GM06990 (cell line): ENCODE data around the gene NLRC5.

Experiments
- DNase-seq: peaks from one replicate; pipeline ENCODE4 v3.0.0-alpha.2; 2011; ENCODE audit not compliant: insufficient read length; ENCODE audit errors: extremely low read depth
- H3K27me3 ChIP-seq: replicated peaks from 2 replicates; pipeline ENCODE4 v1.6.0; 2011; ENCODE audit warnings: low read length; ENCODE audit not compliant: control insufficient read depth, insufficient read depth
- H3K36me3 ChIP-seq: 2 replicates; pipeline ENCODE4 v1.5.1; 2011; ENCODE audit warnings: low read length; ENCODE audit not compliant: control insufficient read depth, insufficient read depth
- H3K4me3 ChIP-seq: replicated peaks from 2 replicates; pipeline ENCODE4 v1.5.1; 2011; ENCODE audit warnings: low read depth, mild to moderate bottlenecking, control low read depth, low read length
- TF ChIP-seq, protein P1 (sequence below): IDR thresholded peaks from 2 replicates; pipeline ENCODE4 v1.5.1; 2011; ENCODE audit warnings: low read length, control low read depth, mild to moderate bottlenecking, inconsistent platforms; ENCODE audit not compliant: insufficient read depth, poor library complexity, severe bottlenecking

The NLRC5 gene

DNA sequence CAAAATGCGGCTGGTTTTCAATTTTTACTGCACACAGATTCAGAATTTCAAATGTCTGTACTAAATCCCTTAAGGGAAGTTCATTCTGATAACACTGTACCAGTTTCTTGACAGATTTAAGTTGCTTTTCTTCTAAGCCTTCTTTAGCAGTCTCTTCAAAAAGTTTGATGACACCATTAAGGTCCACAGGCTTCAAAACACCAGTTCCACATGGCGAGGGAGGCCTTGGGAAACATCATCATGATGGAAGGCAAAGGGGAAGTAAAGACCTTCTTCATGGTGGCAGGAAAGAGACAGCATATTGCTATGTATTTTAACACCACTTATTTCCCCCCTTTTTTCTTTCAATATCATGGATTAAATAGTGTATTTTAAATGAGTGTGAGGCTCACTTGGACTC is 24.5 kb downstream of the NLRC5 start:
- Histone ChIP-seq H3K4me3 (no peak overlapping the region), H3K27me3 (no peaks in the 10 kb centered on the region), H3K36me3 (peaks cover 13% of the 10 kb centered on the region)
- TF ChIP-seq, protein P1, sequence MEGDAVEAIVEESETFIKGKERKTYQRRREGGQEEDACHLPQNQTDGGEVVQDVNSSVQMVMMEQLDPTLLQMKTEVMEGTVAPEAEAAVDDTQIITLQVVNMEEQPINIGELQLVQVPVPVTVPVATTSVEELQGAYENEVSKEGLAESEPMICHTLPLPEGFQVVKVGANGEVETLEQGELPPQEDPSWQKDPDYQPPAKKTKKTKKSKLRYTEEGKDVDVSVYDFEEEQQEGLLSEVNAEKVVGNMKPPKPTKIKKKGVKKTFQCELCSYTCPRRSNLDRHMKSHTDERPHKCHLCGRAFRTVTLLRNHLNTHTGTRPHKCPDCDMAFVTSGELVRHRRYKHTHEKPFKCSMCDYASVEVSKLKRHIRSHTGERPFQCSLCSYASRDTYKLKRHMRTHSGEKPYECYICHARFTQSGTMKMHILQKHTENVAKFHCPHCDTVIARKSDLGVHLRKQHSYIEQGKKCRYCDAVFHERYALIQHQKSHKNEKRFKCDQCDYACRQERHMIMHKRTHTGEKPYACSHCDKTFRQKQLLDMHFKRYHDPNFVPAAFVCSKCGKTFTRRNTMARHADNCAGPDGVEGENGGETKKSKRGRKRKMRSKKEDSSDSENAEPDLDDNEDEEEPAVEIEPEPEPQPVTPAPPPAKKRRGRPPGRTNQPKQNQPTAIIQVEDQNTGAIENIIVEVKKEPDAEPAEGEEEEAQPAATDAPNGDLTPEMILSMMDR, result no peak
- DNase-seq, result no peak

DNA sequence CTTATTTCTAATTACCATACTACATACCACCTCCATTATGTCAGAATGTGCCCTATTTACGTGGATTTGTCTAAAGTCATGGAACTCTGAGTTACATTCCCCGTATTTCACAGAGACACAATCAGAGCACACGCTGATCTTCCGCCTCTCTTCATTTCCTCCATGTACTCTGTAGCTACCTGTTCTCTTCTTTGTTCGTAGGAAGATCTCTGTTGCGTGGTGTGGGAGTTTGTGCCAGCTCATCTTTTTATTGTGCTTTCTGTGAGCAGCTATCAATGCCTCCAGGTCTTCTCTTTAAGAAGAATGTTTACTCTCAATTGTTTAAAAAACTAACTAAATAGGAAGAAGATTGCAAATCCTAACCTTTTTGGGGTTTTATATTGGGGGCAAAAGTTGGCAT is 26.9 kb downstream of the NLRC5 start:
- H3K27me3 ChIP-seq, result no peaks in the 10 kb centered on the region
- no peak for DNase-seq
- H3K36me3 ChIP-seq, result peaks cover 26% of the 10 kb centered on the region
- no peak overlapping the region for H3K4me3 ChIP-seq
- TF ChIP-seq, protein P1, result no peak

DNA sequence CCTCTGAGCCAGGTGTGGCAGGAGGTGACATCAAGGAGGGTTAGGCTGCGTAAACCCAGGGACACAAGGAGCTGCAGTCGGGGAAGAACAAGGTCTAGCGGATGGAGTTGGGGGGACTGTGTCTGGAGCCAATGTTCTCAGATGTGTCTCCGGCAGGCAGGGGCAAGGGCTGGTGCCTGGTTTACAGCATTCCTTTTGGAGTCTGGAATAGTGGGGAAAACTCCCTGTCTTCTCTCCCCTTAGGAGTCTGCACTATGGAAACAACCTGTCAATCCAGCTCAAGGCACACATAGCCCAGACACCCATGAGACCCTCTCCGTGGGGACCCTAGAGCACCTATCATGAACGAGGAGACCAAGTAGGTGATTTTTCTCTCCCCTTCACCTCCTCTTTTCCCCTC is 27.5 kb downstream of the NLRC5 start:
- peaks cover 28% of the 10 kb centered on the region for H3K36me3 ChIP-seq
- TF ChIP-seq, protein P1, result no peak
- no peak for DNase-seq
- no peak overlapping the region for H3K4me3 ChIP-seq
- no peaks in the 10 kb centered on the region for H3K27me3 ChIP-seq

DNA sequence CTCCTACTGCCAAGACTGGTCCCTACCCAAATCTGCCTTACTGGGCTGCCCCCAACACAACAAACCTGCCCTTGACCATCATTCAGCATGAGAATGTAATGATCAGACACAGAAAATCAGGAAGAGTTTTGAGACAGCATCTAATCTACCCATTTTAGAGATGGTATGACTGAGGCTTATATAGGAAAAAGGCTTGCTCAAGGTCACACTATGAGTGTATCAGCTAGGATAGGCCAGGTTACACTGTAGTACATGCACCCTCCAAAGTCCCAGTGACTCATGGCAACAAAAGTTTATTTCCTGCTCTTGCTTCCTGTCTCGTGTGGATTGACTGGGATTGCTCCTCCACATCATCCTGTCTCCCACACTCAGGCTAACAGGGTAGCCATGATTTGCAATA is 27.9 kb downstream of the NLRC5 start:
- TF ChIP-seq, protein P1, result no peak
- no peak for DNase-seq
- H3K36me3 ChIP-seq, result peaks cover 32% of the 10 kb centered on the region

GRCh38 chr16:57019746-57020145 is 30.4 kb downstream of the NLRC5 start:
- DNase-seq, result no peak
- Histone ChIP-seq H3K27me3 (no peaks in the 10 kb centered on the region), H3K4me3 (no peak overlapping the region), H3K36me3 (peaks cover 39% of the 10 kb centered on the region)
- TF ChIP-seq, protein P1, result no peak

More for the DNA sequence above, 27.9 kb downstream of the NLRC5 start:
- no peak overlapping the region for H3K4me3 ChIP-seq
- H3K27me3 ChIP-seq, result no peaks in the 10 kb centered on the region

- Histone ChIP-seq H3K4me3 (no peak overlapping the region), H3K27me3 (no peaks in the 10 kb centered on the region), H3K36me3 (peaks cover 42% of the 10 kb centered on the region)
- TF ChIP-seq, protein P1, result no peak
- DNase-seq, result no peak
Observed at GRCh38 chr16:57020651-57021050, 31.3 kb downstream of the NLRC5 start.
